HEK293 (cell line): ENCODE results near the gene DDAH1.

Source experiments
- CTCF ChIA-PET: fragments of 350-600 bp; formaldehyde crosslinking; extraction: SDS; loops from one replicate; lab custom pipeline; 2021; ENCODE audit warnings: antibody characterized with exemption; lab: Yijun Ruan, JAX
- POLR2A ChIA-PET: fragments of 300-600 bp; formaldehyde crosslinking; extraction: SDS; loops from one replicate; lab custom pipeline; 2020; ENCODE audit warnings: antibody characterized with exemption, inconsistent platforms; lab: Yijun Ruan, JAX
- H3K27ac ChIP-seq: fragments of 200-500 bp; sonication (Bioruptor generic); 2 replicates; pipeline ENCODE4 v1.5.1; 2014; ENCODE audit warnings: low read depth, low read length, control low read depth, inconsistent platforms; ENCODE audit errors: extremely low read depth
- H3K36me3 ChIP-seq, 2 experiments: fragments of 200-500 bp in 1 of 2; sonication (Bioruptor generic) in 1 of 2; 1 replicate in 1 of 2; 2 replicates in 1 of 2; pipeline ENCODE4 v1.5.1; 2014 to 2017; ENCODE audit warnings: inconsistent platforms in 2 of 2, low read length in 2 of 2; ENCODE audit not compliant: control insufficient read depth in 2 of 2, insufficient read depth in 1 of 2
- H3K4me1 ChIP-seq: fragments of 200-500 bp; sonication (Bioruptor generic); 2 replicates; pipeline ENCODE4 v1.5.1; 2014; ENCODE audit warnings: mild to moderate bottlenecking, low read length, inconsistent platforms; ENCODE audit not compliant: control insufficient read depth, insufficient read depth
- H3K4me3 ChIP-seq: 2 replicates; pipeline ENCODE4 v1.5.1; 2011; ENCODE audit warnings: low read depth, mild to moderate bottlenecking, control low read depth, low read length, moderate library complexity
- H3K9me3 ChIP-seq: fragments of 200-500 bp; sonication (Bioruptor generic); 2 replicates; pipeline ENCODE4 v1.5.1; 2014; ENCODE audit warnings: low read depth, low read length, inconsistent platforms; ENCODE audit not compliant: control insufficient read depth, insufficient read depth
- GLI2 ChIP-seq: fragments of 450-650 bp; formaldehyde crosslinking; IDR thresholded peaks from 2 replicates; pipeline ENCODE4; 2017; ENCODE audit warnings: missing biosample characterization, missing genetic modification characterization, low read depth, borderline replicate concordance
- KLF8 ChIP-seq: fragments of 450-650 bp; formaldehyde crosslinking; IDR thresholded peaks from 2 replicates; pipeline ENCODE4 v1.5.1; 2016; ENCODE audit warnings: missing biosample characterization, missing genetic modification characterization
- SALL2 ChIP-seq: fragments of 450-650 bp; formaldehyde crosslinking; IDR thresholded peaks from 2 replicates; pipeline ENCODE4 v1.5.0; 2017; ENCODE audit warnings: missing biosample characterization, mild to moderate bottlenecking, missing genetic modification characterization, borderline replicate concordance
- ZBTB48 ChIP-seq: fragments of 450-650 bp; formaldehyde crosslinking; IDR thresholded peaks from 2 replicates; pipeline ENCODE4 v1.5.1; 2016; ENCODE audit warnings: missing biosample characterization, missing genetic modification characterization
- ZNF132 ChIP-seq: fragments of 450-650 bp; formaldehyde crosslinking; IDR thresholded peaks from 2 replicates; pipeline ENCODE4 v1.5.1; 2017; ENCODE audit warnings: missing biosample characterization, missing genetic modification characterization, borderline replicate concordance
- ZNF2 ChIP-seq: fragments of 450-650 bp; formaldehyde crosslinking; IDR thresholded peaks from 2 replicates; pipeline ENCODE4 v1.5.1; 2016; ENCODE audit warnings: missing biosample characterization, missing genetic modification characterization
- ZNF426 ChIP-seq: fragments of 450-650 bp; formaldehyde crosslinking; IDR thresholded peaks from 2 replicates; pipeline ENCODE4 v1.5.1; 2017; ENCODE audit warnings: missing biosample characterization, missing genetic modification characterization, mild to moderate bottlenecking, inconsistent platforms, moderate library complexity
- ZNF48 ChIP-seq: fragments of 450-650 bp; formaldehyde crosslinking; IDR thresholded peaks from 2 replicates; pipeline ENCODE4 v1.5.1; 2016; ENCODE audit warnings: missing biosample characterization, missing genetic modification characterization
- ZNF558 ChIP-seq: fragments of 450-650 bp; formaldehyde crosslinking; IDR thresholded peaks from 2 replicates; pipeline ENCODE4 v1.5.1; 2016; ENCODE audit warnings: missing biosample characterization, missing genetic modification characterization
- ZNF629 ChIP-seq: fragments of 450-650 bp; formaldehyde crosslinking; IDR thresholded peaks from 2 replicates; pipeline ENCODE4 v1.5.1; 2017; ENCODE audit warnings: missing biosample characterization, missing genetic modification characterization
- ZNF654 ChIP-seq: fragments of 450-650 bp; formaldehyde crosslinking; IDR thresholded peaks from 2 replicates; pipeline ENCODE4 v1.5.1; 2016; ENCODE audit warnings: low read depth, missing biosample characterization, missing genetic modification characterization
- ZNF843 ChIP-seq: fragments of 450-650 bp; formaldehyde crosslinking; IDR thresholded peaks from 2 replicates; pipeline ENCODE4 v1.5.1; 2016; ENCODE audit warnings: missing biosample characterization, missing genetic modification characterization
- TF ChIP-seq, protein P1 (sequence below): fragments of 450-650 bp; formaldehyde crosslinking; IDR thresholded peaks from 2 replicates; pipeline ENCODE4 v1.5.1; 2016; ENCODE audit warnings: missing biosample characterization, missing genetic modification characterization
- TF ChIP-seq, protein P2 (sequence below): fragments of 450-650 bp; formaldehyde crosslinking; IDR thresholded peaks from 2 replicates; pipeline ENCODE4 v1.5.1; 2016; ENCODE audit warnings: missing biosample characterization, missing genetic modification characterization
- TF ChIP-seq, protein P3 (sequence below): fragments of 450-650 bp; formaldehyde crosslinking; IDR thresholded peaks from 2 replicates; pipeline ENCODE4 v1.5.1; 2017; ENCODE audit warnings: missing biosample characterization, missing genetic modification characterization

Gene DDAH1

DNA sequence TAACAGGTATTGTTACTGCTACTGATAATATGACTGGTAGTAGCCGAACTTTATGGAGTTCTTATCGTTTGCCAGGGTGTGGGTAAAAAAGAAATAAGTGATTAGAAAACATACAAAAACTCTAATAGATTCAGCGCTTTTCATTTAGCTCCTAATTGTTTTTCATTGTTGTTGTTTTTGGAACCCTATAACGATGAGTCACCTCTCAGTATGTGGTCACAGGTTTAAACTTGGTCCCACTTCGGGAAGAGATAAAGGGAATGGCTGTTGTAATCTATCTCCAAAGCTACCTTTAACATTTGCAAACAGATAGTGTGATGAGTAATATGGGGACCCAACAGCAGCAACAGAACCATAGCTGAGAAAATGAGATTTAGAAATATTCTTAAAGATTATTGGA is 125.9 kb downstream of the DDAH1 start (continued):
- TF ChIP-seq ZNF558 (tag by site-specific recombination) (no peak), ZNF654 (tag by site-specific recombination) (0 out of 2 replicates have a peak, but pooled peaks have one; percentile 9), SALL2 (no peak), ZNF48 (no peak), GLI2 (tag by site-specific recombination) (peak; percentile 37; the same call in 1 of the 2 replicates)
- TF ChIP-seq, protein P1, sequence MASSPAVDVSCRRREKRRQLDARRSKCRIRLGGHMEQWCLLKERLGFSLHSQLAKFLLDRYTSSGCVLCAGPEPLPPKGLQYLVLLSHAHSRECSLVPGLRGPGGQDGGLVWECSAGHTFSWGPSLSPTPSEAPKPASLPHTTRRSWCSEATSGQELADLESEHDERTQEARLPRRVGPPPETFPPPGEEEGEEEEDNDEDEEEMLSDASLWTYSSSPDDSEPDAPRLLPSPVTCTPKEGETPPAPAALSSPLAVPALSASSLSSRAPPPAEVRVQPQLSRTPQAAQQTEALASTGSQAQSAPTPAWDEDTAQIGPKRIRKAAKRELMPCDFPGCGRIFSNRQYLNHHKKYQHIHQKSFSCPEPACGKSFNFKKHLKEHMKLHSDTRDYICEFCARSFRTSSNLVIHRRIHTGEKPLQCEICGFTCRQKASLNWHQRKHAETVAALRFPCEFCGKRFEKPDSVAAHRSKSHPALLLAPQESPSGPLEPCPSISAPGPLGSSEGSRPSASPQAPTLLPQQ (tag by site-specific recombination), result peak; percentile 92
- TF ChIP-seq, protein P2, sequence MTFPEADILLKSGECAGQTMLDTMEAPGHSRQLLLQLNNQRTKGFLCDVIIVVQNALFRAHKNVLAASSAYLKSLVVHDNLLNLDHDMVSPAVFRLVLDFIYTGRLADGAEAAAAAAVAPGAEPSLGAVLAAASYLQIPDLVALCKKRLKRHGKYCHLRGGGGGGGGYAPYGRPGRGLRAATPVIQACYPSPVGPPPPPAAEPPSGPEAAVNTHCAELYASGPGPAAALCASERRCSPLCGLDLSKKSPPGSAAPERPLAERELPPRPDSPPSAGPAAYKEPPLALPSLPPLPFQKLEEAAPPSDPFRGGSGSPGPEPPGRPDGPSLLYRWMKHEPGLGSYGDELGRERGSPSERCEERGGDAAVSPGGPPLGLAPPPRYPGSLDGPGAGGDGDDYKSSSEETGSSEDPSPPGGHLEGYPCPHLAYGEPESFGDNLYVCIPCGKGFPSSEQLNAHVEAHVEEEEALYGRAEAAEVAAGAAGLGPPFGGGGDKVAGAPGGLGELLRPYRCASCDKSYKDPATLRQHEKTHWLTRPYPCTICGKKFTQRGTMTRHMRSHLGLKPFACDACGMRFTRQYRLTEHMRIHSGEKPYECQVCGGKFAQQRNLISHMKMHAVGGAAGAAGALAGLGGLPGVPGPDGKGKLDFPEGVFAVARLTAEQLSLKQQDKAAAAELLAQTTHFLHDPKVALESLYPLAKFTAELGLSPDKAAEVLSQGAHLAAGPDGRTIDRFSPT (tag by site-specific recombination), result peak; percentile 74

DNA sequence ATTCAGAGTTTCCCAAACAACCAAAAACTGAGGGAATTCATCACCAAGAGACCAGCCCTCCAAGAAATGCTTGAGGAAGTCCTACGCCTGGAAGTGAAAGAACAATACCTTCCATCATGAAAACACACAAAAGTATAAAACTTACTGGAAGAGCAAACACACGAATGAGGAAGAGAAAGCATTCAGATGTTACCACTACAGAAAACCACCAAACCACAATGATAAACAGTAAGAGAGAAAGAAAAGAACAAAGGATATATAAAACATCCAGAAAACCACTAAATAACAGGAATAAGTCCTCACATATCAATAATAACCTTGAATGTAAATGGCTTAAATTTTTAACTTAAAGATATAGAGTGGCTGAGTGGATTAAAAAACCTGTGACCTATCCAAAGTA is 130.0 kb downstream of the DDAH1 start:
- ChIA-PET CTCF (interaction anchor here (1.3 kb wide), 1 partner anchor 9 kb away, joined by 4 read pairs; no protein-coding TSS in a partner anchor), POLR2A (no interaction called here)
- Histone ChIP-seq H3K36me3 (no peaks in the 10 kb centered on the region), H3K4me1 (peaks cover 11% of the 10 kb centered on the region), H3K4me3 (no peak overlapping the region), H3K27ac (no peak overlapping the region), H3K9me3 (no peaks in the 10 kb centered on the region)
- TF ChIP-seq ZNF426 (tag by site-specific recombination), result no peak

DNA sequence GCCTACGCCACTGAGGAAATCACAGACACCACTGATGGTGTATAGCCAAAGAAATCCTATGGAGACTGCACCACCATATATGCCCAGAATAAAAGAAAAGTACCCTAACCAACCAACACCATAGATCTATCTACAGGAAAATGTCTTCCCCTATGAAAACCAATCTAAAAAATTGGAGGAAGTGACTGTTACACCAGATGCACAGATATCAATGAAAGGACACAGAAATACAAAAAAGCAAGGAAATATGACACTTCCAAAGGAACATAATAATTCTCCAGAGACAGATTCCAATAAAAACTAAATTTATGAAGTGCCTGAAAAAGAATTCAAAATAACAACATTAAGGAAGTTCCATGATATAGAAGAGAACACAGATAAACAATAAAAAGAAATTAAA is 131.8 kb downstream of the DDAH1 start:
- ChIA-PET POLR2A (no interaction called here), CTCF (interaction anchor here (1.0 kb wide), 1 partner anchor 11 kb away, joined by 4 read pairs; no protein-coding TSS in a partner anchor)
- Histone ChIP-seq H3K36me3 (no peaks in the 10 kb centered on the region), H3K27ac (no peak overlapping the region), H3K4me1 (no peaks in the 10 kb centered on the region), H3K4me3 (no peak overlapping the region), H3K9me3 (no peaks in the 10 kb centered on the region)
- no peak for TF ChIP-seq ZNF132 (tag by site-specific recombination)
- TF ChIP-seq KLF8 (tag by site-specific recombination), result no peak
- TF ChIP-seq ZNF2 (tag by site-specific recombination), result no peak
- TF ChIP-seq, protein P3, sequence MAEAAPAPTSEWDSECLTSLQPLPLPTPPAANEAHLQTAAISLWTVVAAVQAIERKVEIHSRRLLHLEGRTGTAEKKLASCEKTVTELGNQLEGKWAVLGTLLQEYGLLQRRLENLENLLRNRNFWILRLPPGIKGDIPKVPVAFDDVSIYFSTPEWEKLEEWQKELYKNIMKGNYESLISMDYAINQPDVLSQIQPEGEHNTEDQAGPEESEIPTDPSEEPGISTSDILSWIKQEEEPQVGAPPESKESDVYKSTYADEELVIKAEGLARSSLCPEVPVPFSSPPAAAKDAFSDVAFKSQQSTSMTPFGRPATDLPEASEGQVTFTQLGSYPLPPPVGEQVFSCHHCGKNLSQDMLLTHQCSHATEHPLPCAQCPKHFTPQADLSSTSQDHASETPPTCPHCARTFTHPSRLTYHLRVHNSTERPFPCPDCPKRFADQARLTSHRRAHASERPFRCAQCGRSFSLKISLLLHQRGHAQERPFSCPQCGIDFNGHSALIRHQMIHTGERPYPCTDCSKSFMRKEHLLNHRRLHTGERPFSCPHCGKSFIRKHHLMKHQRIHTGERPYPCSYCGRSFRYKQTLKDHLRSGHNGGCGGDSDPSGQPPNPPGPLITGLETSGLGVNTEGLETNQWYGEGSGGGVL (tag by site-specific recombination), result no peak
- no peak for TF ChIP-seq ZNF558 (tag by site-specific recombination)
- no peak for TF ChIP-seq ZBTB48 (tag by site-specific recombination)

DNA sequence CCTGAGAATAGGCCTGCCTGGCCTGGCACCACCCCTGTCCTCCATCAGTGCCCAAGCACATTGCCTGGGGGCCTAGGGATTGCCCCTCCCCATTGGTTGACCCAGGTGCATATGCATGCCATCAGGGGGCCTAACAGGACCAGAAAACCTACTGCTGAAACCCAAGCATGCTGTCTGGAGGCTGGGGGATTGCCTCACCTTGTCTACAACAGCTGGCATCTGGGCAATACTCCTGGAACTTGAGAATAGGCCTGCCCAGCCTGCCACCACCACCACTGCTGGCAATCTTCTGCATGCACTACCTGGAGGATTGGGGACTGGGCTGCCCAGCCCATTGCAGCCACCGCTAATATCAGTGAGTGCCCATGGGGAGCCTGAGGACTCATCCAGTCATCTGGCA is 132.4 kb downstream of the DDAH1 start:
- H3K4me1 ChIP-seq, result no peaks in the 10 kb centered on the region
- no peaks in the 10 kb centered on the region for H3K9me3 ChIP-seq
- POLR2A ChIA-PET, result no interaction called here
- CTCF ChIA-PET, result no interaction called here
- H3K36me3 ChIP-seq, result no peaks in the 10 kb centered on the region
- H3K4me3 ChIP-seq, result no peak overlapping the region
- no peak overlapping the region for H3K27ac ChIP-seq
- no peak for TF ChIP-seq ZNF629
- no peak for TF ChIP-seq ZNF843 (tag by site-specific recombination)
